Liver (tissue), 9 donors: ENCODE results near the gene TANGO6. TPM values are rescaled to one million over a fixed set of nuclear protein-coding genes. Genes with fewer than 3 reads are reported as not detected.
A peak's percentile ranks its signal among the peaks of the same experiment; 100 is the strongest.

Experiments used
- DNase-seq: peaks from one replicate; pipeline ENCODE4 v3.0.0-alpha.2; 2017; ENCODE audit warnings: low spot score
- H3K27ac ChIP-seq, 2 donors: one replicate each; pipeline ENCODE4 v1.7.0; 2013; ENCODE audit warnings: inconsistent platforms in 2 of 2, low read length in 2 of 2, control low read depth in 1 of 2, low read depth in 1 of 2, mild to moderate bottlenecking in 1 of 2
- H3K27me3 ChIP-seq, 4 donors: one replicate each; pipeline versions ENCODE4 v1.6.1 to v1.7.0; 2013; ENCODE audit warnings: low read length in 3 of 4, inconsistent platforms in 1 of 4, mild to moderate bottlenecking in 1 of 4, moderate library complexity in 1 of 4; ENCODE audit not compliant: control insufficient read depth in 4 of 4, insufficient read depth in 4 of 4
- H3K36me3 ChIP-seq, 4 donors: one replicate each; pipeline versions ENCODE4 v1.6.1 to v1.7.0; 2013; ENCODE audit warnings: low read length in 3 of 4, mild to moderate bottlenecking in 3 of 4, low read depth in 1 of 4, moderate library complexity in 1 of 4; ENCODE audit not compliant: control insufficient read depth in 4 of 4, insufficient read depth in 3 of 4
- H3K4me1 ChIP-seq, 4 donors: one replicate each; pipeline versions ENCODE4 v1.6.1 to v1.7.0; 2013; ENCODE audit warnings: low read length in 3 of 4, mild to moderate bottlenecking in 3 of 4, moderate library complexity in 1 of 4; ENCODE audit not compliant: control insufficient read depth in 4 of 4, insufficient read depth in 4 of 4
- H3K4me3 ChIP-seq, 3 donors: one replicate each; pipeline versions ENCODE4 v1.6.1 to v1.7.0; 2013; ENCODE audit warnings: low read length in 3 of 3, control low read depth in 1 of 3, low read depth in 1 of 3, mild to moderate bottlenecking in 1 of 3
- H3K9ac ChIP-seq, 2 donors: one replicate each; pipeline ENCODE4 v1.7.0; 2013; ENCODE audit warnings: low read length in 2 of 2, mild to moderate bottlenecking in 2 of 2, moderate library complexity in 2 of 2, control low read depth in 1 of 2, low read depth in 1 of 2
- H3K9me3 ChIP-seq, 4 donors: one replicate each; pipeline versions ENCODE4 v1.6.1 to v1.7.0; 2013; ENCODE audit warnings: low read length in 3 of 4; ENCODE audit not compliant: control insufficient read depth in 4 of 4
- EGR1 ChIP-seq, 2 donors: IDR thresholded peaks; 2 replicates each; pipeline ENCODE4 v1.6.1; 2016 to 2018; ENCODE audit warnings: antibody characterized with exemption in 2 of 2, low read depth in 2 of 2
- FOXA1 ChIP-seq: IDR thresholded peaks from 2 replicates; pipeline ENCODE4 v1.6.1; 2016; ENCODE audit warnings: antibody characterized with exemption
- FOXA2 ChIP-seq: IDR thresholded peaks from 2 replicates; pipeline ENCODE4 v1.6.1; 2016; ENCODE audit warnings: antibody characterized with exemption
- GABPA ChIP-seq, 2 donors: IDR thresholded peaks in 1 of 2; conservative IDR thresholded peaks in 1 of 2; 2 replicates each; pipeline ENCODE4 v1.6.1; 2016; ENCODE audit warnings: antibody characterized with exemption in 2 of 2, mild to moderate bottlenecking in 1 of 2, moderate library complexity in 1 of 2
- HNF4A ChIP-seq, 2 donors: conservative IDR thresholded peaks; 2 replicates each; pipeline ENCODE4 v1.6.1; 2016; ENCODE audit warnings: antibody characterized with exemption in 2 of 2, mild to moderate bottlenecking in 2 of 2
- HNF4G ChIP-seq: IDR thresholded peaks from 2 replicates; pipeline ENCODE4 v1.6.1; 2016; ENCODE audit warnings: antibody characterized with exemption
- JUND ChIP-seq, 2 donors: IDR thresholded peaks; 2 replicates each; pipeline ENCODE4 v1.6.1; 2016; ENCODE audit warnings: antibody characterized with exemption in 2 of 2
- NR2F2 ChIP-seq: IDR thresholded peaks from 2 replicates; pipeline ENCODE4 v1.6.1; 2016; ENCODE audit warnings: antibody characterized with exemption
- RAD21 ChIP-seq, 2 donors: IDR thresholded peaks; 2 replicates each; pipeline ENCODE4 v1.6.1; 2016; ENCODE audit warnings: antibody characterized with exemption in 2 of 2, mild to moderate bottlenecking in 2 of 2
- RXRA ChIP-seq, 2 donors: IDR thresholded peaks; 2 replicates each; pipeline ENCODE4 v1.6.1; 2017 to 2018; ENCODE audit warnings: antibody characterized with exemption in 2 of 2, mild to moderate bottlenecking in 1 of 2
- SP1 ChIP-seq: IDR thresholded peaks from 2 replicates; pipeline ENCODE4 v1.6.1; 2018; ENCODE audit warnings: antibody characterized with exemption, mild to moderate bottlenecking
- TAF1 ChIP-seq: conservative IDR thresholded peaks from 2 replicates; pipeline ENCODE4 v1.6.1; 2016; ENCODE audit warnings: antibody characterized with exemption, mild to moderate bottlenecking
- YY1 ChIP-seq: IDR thresholded peaks from 2 replicates; pipeline ENCODE4 v1.6.1; 2016; ENCODE audit warnings: antibody characterized with exemption, mild to moderate bottlenecking
- WGBS: extraction: QIAGEN DNeasy Blood & Tissue Kit; methylation state at CpG from one replicate; pipeline ENCODE4 v1.1.7; 2013; 5-methylcytosine and 5-hydroxymethylcytosine counted together
- polyA plus RNA-seq, 2 donors: library from polyadenylated mRNA; stranded (reverse) in 1 of 2; unstranded in 1 of 2; fragments of 200-250 nt in 1 of 2; fragments of >200 nt in 1 of 2; fragmentation: Nextera tagmentation in 1 of 2; extraction: Ambion mirVana in 1 of 2; gene quantifications; one replicate each; pipeline versions ENCODE4 v1.2.1 to v1.2.3, GENCODE V29; 2013 to 2015
- total RNA-seq, 2 donors: library from RNA; depleted of rRNA; stranded (reverse); fragments of >200 nt; gene quantifications; one replicate each; pipeline ENCODE4 v1.2.3, GENCODE V29; 2014
- TF ChIP-seq, protein P1 (sequence below): IDR thresholded peaks from 2 replicates; pipeline ENCODE4 v1.6.1; 2016; ENCODE audit warnings: antibody characterized with exemption
- TF ChIP-seq, protein P2 (sequence below): IDR thresholded peaks from 2 replicates; pipeline ENCODE4 v1.6.1; 2016; ENCODE audit warnings: antibody characterized with exemption
- TF ChIP-seq, protein P3 (sequence below): fragments of 150-350 bp; IDR thresholded peaks from 2 replicates; pipeline ENCODE4 v1.5.1; 2017; ENCODE audit warnings: improper control_type of control experiment, low read depth, low read length; ENCODE audit not compliant: missing input control
- TF ChIP-seq, protein P4 (sequence below): IDR thresholded peaks from 2 replicates; pipeline ENCODE4 v1.6.1; 2016; ENCODE audit warnings: antibody characterized with exemption
- TF ChIP-seq, protein P5 (sequence below): IDR thresholded peaks from 2 replicates; pipeline ENCODE4 v1.6.1; 2016; ENCODE audit warnings: antibody characterized with exemption, mild to moderate bottlenecking
- donor health status: healthy.
- donor health status: healthy.
- donor health status: healthy.
- donor health status: healthy.
- donor health status: healthy.

TANGO6 gene
- total and polyA plus RNA-seq, 4 donors: 6.8 to 40.6 (median 10.5) TPM

DNA sequence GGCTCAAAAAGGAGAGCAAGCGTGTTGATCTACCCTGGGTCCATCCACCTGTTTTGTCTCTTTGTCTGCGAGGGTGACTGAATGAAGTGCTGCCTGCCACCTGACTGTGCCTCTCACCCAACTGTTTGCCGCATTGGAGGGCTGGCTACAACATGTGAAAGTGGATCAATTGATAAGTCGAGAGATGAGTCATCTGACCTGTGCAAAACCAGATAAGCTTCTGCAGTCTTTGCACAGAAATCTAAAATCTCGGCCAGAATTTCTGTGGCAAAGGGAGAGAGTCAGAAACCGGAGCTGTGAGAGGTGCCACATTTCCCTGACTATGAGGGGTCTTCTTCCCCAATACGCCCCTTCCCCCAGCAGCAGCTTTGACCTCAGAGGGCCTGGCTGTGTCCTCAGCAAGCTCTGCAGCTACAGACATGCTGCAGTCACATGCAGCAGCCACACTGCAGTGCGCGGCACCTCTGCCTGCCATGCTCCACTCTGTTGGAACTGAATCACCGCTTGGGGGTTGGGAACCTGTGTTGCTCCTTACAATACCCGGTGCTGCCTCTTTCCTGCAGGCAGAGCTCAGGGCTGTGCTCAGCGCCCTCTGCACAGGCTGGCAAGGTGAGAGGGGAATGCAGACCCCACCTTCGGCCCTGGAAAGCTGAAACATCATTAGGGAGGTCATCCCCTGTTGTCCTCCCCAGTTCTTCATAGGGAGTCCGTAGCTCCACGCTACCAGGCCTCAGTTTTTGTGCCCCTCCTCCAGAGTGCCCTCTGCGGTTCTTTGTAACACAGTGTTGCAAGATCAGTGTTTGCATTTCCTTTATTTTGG lies 246.0 kb downstream of the TANGO6 start (continued):
- TF ChIP-seq, protein P1, sequence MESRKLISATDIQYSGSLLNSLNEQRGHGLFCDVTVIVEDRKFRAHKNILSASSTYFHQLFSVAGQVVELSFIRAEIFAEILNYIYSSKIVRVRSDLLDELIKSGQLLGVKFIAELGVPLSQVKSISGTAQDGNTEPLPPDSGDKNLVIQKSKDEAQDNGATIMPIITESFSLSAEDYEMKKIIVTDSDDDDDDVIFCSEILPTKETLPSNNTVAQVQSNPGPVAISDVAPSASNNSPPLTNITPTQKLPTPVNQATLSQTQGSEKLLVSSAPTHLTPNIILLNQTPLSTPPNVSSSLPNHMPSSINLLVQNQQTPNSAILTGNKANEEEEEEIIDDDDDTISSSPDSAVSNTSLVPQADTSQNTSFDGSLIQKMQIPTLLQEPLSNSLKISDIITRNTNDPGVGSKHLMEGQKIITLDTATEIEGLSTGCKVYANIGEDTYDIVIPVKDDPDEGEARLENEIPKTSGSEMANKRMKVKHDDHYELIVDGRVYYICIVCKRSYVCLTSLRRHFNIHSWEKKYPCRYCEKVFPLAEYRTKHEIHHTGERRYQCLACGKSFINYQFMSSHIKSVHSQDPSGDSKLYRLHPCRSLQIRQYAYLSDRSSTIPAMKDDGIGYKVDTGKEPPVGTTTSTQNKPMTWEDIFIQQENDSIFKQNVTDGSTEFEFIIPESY: peak; percentile 36
- TF ChIP-seq HNF4G: no peak
- peak; percentile 18 to 68 for TF ChIP-seq HNF4A (conservative IDR thresholded peaks at IDR 0.05)
- TF ChIP-seq RAD21 (IDR thresholded peaks at IDR 0.05): peak in 1 of 2 donors; percentile 13

DNA sequence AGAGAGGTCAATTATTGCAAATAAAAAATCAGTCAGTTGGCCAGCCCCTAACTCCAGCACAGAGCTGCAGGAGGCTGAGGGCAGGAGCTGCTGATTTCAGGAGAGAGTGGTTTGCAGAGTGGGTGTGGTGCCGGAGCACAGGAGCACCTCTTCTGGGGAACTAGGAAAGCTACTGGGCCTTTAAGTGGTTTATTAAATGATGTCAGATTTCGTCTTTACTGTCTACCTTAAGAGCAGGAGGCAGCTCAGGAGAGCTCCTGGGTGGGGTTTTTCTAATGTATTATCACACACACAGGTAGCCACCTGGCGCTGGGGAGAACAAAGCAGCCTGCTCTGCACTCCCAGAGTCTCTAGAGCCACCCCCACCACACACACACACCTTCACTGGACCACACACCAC lies 250.6 kb downstream of the TANGO6 start:
- Histone ChIP-seq H3K4me1 (peaks cover 8 to 13% (median 11%) of the 10 kb centered on the region in 4 donors), H3K36me3 (no peaks in the 10 kb centered on the region), H3K9me3 (no peaks in the 10 kb centered on the region), H3K27ac (no peak overlapping the region), H3K4me3 (no peak overlapping the region), H3K27me3 (no peaks in the 10 kb centered on the region), H3K9ac (no peak overlapping the region)
- 80% methylated on average over 3 of the region's 3 CpGs for WGBS
- no peak for DNase-seq
- TF ChIP-seq RAD21 (IDR thresholded peaks at IDR 0.05) (no peak), SP1 (no peak), TAF1 (no peak), YY1 (no peak), NR2F2 (no peak), GABPA (IDR thresholded peaks at IDR 0.05 in 1 of 2, conservative IDR thresholded peaks at IDR 0.05 in 1 of 2) (no peak), EGR1 (IDR thresholded peaks at IDR 0.05; ENCODE audit: low read depth in 2 of 2) (no peak), FOXA1 (no peak), JUND (IDR thresholded peaks at IDR 0.05) (no peak), RXRA (IDR thresholded peaks at IDR 0.05) (no peak), HNF4A (conservative IDR thresholded peaks at IDR 0.05) (no peak), FOXA2 (no peak), HNF4G (no peak)
- TF ChIP-seq, protein P2, sequence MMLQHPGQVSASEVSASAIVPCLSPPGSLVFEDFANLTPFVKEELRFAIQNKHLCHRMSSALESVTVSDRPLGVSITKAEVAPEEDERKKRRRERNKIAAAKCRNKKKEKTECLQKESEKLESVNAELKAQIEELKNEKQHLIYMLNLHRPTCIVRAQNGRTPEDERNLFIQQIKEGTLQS: no peak
- TF ChIP-seq, protein P3, sequence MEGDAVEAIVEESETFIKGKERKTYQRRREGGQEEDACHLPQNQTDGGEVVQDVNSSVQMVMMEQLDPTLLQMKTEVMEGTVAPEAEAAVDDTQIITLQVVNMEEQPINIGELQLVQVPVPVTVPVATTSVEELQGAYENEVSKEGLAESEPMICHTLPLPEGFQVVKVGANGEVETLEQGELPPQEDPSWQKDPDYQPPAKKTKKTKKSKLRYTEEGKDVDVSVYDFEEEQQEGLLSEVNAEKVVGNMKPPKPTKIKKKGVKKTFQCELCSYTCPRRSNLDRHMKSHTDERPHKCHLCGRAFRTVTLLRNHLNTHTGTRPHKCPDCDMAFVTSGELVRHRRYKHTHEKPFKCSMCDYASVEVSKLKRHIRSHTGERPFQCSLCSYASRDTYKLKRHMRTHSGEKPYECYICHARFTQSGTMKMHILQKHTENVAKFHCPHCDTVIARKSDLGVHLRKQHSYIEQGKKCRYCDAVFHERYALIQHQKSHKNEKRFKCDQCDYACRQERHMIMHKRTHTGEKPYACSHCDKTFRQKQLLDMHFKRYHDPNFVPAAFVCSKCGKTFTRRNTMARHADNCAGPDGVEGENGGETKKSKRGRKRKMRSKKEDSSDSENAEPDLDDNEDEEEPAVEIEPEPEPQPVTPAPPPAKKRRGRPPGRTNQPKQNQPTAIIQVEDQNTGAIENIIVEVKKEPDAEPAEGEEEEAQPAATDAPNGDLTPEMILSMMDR: no peak
- TF ChIP-seq, protein P4, sequence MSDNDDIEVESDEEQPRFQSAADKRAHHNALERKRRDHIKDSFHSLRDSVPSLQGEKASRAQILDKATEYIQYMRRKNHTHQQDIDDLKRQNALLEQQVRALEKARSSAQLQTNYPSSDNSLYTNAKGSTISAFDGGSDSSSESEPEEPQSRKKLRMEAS: no peak

DNA sequence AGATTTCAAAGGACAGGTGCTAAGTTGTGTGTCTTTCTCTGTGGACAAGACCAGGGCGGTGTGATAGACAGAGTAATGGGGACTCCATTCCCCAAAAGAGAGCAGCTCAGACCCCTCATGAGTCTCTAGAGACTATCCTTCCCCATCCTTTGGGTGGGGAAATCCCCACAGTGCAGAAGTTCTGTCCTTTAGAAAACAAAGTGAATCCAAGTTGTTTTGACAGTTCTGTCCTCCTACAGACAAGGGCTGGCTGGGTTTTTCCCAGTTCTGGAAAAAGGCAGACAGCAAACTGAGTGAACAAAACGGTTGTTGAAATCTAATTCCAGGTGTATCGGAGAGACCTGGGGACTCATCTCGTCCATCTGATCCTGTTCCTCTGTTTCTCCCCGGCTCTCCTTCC lies 251.2 kb downstream of the TANGO6 start:
- Histone ChIP-seq H3K4me3 (no peak overlapping the region), H3K36me3 (no peaks in the 10 kb centered on the region), H3K9me3 (no peaks in the 10 kb centered on the region), H3K27me3 (no peaks in the 10 kb centered on the region), H3K9ac (no peak overlapping the region), H3K4me1 (peaks cover 6 to 8% (median 7%) of the 10 kb centered on the region in 4 donors), H3K27ac (no peak overlapping the region)
- DNase-seq: no peak
- WGBS: 86% methylated on average over 5 of the region's 5 CpGs
- TF ChIP-seq HNF4A (conservative IDR thresholded peaks at IDR 0.05): no peak
- no peak for TF ChIP-seq RXRA (IDR thresholded peaks at IDR 0.05)
- TF ChIP-seq, protein P5, sequence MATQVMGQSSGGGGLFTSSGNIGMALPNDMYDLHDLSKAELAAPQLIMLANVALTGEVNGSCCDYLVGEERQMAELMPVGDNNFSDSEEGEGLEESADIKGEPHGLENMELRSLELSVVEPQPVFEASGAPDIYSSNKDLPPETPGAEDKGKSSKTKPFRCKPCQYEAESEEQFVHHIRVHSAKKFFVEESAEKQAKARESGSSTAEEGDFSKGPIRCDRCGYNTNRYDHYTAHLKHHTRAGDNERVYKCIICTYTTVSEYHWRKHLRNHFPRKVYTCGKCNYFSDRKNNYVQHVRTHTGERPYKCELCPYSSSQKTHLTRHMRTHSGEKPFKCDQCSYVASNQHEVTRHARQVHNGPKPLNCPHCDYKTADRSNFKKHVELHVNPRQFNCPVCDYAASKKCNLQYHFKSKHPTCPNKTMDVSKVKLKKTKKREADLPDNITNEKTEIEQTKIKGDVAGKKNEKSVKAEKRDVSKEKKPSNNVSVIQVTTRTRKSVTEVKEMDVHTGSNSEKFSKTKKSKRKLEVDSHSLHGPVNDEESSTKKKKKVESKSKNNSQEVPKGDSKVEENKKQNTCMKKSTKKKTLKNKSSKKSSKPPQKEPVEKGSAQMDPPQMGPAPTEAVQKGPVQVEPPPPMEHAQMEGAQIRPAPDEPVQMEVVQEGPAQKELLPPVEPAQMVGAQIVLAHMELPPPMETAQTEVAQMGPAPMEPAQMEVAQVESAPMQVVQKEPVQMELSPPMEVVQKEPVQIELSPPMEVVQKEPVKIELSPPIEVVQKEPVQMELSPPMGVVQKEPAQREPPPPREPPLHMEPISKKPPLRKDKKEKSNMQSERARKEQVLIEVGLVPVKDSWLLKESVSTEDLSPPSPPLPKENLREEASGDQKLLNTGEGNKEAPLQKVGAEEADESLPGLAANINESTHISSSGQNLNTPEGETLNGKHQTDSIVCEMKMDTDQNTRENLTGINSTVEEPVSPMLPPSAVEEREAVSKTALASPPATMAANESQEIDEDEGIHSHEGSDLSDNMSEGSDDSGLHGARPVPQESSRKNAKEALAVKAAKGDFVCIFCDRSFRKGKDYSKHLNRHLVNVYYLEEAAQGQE: no peak
- no peak for TF ChIP-seq GABPA (IDR thresholded peaks at IDR 0.05 in 1 of 2, conservative IDR thresholded peaks at IDR 0.05 in 1 of 2)
- TF ChIP-seq FOXA1: no peak
- TF ChIP-seq, protein P2: no peak
- TF ChIP-seq NR2F2: no peak
- TF ChIP-seq SP1: no peak
- no peak for TF ChIP-seq EGR1 (IDR thresholded peaks at IDR 0.05; ENCODE audit: low read depth in 2 of 2)
